DMS79 treated with DMSO at 0.1 percent for 48 hours (cell line): ENCODE data around the gene HSD3B2.

Source experiments
- DNase-seq: peaks from one replicate; lab custom pipeline; 2025; lab: John Stamatoyannopoulos, UW

The HSD3B2 gene

DNA sequence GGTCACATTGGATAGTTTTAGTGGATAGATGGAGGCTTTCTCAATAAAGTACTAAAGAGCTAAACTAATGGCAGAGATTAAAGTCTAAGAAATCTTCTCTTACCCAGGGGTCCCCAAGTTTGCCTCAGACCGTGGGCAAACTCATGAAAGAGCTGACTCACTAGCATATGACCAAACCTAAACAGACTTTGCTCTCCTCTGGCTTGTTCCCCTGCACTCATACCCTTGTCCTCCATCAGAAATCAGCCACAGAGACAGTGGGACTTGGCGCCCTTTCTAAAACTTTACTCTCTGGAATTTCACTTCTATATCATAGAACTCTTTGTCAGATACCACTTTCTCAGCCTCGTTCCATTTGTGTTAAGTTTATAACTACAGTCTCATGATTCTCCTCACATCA, 17.0 kb upstream of the HSD3B2 start:
- no peak for DNase-seq

GRCh38 chr1:119404736-119405135, 10.2 kb upstream of the HSD3B2 start:
- no peak for DNase-seq

DNA sequence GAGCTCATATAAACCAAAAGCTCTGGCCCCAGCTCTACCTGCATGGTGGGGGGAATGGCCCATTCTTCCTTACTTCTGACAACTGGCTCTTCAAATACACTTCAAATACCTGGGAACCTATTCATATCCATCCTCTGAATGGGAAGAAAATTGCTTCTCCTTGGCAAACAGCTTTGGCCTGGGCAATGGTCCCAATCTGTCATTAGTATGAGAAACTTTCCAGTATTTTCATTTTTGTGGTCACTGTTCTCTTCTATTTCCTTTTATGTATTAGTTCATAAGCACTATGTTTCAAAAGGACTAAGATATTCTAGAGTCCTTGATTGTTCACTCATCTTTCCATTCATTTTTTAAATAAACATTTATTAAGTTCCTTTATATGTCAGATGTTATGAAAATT, 5.2 kb upstream of the HSD3B2 start:
- DNase-seq: peak; percentile 34

- no peak for DNase-seq
Observed at GRCh38 chr1:119410961-119411360, 4.0 kb upstream of the HSD3B2 start.

DNA sequence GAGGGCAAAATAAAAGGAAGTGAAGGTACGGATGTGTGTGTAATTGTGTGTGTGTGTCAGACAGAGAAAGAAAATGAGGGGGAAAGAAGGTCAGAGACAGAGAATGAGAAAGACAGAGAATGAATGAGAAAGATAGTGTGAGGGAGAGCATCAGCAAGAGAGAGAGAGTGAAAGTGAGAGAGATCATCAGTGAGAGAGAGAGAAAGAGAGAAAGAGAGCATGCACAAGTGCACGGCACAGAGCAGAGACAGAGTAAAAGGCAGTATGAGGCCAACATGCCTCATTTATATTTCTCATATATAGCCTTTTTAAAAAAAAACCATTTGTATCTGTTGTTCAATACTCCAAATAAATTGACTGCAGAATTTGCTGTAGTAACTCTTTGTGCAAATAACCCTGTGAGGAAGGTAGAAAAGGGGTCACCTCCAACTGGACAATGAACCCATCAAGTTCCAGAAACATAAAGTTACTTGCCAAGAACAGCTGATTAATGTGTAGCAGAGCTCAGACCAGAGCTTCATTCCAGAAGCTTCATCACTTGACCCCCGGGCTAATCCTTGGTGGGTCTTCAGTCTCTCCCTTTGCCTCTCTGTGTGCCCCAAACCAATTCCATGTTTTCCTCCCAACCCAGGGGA, 1.2 kb downstream of the HSD3B2 start:
- DNase-seq: no peak

DNA sequence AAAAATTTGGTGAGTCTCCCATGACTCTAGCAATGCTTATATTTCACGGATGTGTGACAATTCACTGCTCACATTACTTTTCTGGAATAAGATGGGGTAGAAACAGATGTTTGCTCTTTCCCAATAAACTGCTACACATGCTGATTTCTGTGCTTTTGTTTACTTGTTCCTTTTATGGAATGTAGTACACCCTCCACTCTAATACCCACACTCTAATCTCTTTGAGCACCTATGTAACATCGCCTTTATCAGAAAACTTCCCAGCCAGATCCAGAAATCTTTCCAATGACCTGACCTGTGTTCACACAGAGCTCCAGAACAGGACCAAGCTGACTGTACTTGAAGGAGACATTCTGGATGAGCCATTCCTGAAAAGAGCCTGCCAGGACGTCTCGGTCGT, 4.2 kb downstream of the HSD3B2 start:
- no peak for DNase-seq

GRCh38 chr1:119420638-119421037, 5.7 kb downstream of the HSD3B2 start:
- DNase-seq: no peak

DNA sequence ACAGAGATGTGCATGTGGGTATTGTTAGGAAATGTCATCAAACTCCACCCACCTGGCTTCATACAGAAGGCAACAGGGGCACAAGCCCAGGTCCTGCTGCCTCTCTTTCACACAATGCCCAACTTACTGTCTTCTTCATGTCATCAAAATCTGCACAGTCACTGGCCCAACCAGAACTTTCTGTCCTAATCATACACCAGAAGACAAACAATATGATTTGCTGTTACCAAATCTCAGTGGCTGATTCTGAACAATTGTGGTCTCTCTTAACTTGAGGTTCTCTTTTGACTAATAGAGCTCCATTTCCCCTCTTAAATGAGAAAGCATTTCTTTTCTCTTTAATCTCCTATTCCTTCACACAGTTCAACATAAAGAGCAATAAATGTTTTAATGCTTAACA, 7.7 kb downstream of the HSD3B2 start:
- DNase-seq: no peak

DNA sequence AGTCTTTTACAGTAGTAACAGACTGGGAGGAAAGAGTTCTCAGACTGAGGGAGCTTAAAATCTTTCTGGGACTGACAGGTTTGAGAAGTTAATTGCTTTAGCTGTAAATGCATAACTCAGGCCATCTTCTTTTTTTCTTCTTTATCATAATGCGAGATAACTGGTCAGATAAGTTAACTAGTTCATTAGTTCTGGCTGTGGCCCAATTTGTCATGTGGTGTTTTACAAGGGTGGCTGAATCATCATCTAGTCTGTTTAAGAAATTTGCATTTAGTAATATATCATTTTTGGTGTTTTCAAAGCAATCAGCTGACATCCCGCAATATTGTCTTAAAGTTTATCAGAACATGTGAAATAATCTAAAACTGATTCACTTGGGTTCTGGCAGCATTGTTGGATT, 14.0 kb downstream of the HSD3B2 start:
- no peak for DNase-seq

DNA sequence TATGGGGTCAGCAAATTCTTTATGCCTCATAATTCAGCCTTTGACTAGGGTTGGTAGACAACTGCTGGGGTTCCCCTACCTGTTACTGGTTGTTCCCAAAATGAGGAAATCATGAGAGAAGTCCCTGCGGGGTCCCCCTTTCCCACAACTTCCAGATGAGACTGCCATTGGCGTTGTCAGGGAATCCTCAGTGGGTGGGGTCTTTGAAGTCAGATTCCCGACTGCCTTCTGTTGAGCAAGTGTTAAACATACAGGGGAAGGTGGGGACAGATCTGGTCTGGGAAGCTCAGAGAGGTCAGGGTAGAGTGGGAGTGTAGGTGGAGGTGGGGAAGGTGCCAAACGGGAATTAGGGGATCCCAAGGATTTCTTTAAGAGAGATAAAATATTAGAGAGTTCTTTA, 14.7 kb downstream of the HSD3B2 start:
- no peak for DNase-seq

- DNase-seq: no peak
Observed at GRCh38 chr1:119430486-119430885, 15.5 kb downstream of the HSD3B2 start.

GRCh38 chr1:119431836-119432235, 16.9 kb downstream of the HSD3B2 start:
- DNase-seq: no peak

GRCh38 chr1:119435052-119435451, 20.1 kb downstream of the HSD3B2 start:
- no peak for DNase-seq

- no peak for DNase-seq
Observed at GRCh38 chr1:119438761-119439160, 23.8 kb downstream of the HSD3B2 start.

- DNase-seq: no peak
Observed at GRCh38 chr1:119440721-119441307, 25.9 kb downstream of the HSD3B2 start.

DNA sequence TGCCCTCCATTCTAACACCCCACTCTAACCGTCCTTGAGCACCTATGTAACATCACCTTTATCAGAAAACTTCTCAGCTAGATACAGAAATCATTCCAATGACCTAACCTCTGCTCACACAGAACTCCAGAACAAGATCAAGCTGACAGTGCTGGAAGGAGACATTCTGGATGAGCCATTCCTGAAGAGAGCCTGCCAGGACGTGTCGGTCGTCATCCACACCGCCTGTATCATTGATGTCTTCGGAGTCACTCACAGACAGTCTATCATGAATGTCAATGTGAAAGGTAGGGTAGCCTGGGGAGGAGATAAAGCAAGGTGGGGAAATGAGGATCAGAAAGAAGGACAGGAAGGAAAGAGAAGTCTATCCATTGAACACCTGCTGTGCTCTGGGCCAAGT, 27.8 kb downstream of the HSD3B2 start:
- no peak for DNase-seq

DNA sequence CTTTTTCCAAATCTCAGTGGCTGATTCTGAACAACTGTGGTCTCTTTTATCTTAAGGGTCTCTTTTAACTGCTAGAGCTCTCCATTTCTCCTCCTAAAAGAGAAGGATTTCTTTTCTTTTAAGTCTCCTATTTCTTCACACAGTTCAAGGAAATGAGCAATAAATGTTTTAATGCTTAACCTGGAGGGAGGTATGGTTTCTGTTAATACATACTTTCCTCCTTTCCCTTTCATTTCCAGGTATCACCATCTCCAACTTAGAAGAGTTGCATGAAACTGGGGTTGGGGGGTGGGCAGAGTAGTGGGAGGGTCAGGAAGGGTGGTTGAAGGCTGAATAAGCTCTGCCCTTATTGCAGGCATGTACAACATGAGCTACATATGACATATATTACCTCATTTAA, 31.4 kb downstream of the HSD3B2 start:
- DNase-seq: no peak

DNA sequence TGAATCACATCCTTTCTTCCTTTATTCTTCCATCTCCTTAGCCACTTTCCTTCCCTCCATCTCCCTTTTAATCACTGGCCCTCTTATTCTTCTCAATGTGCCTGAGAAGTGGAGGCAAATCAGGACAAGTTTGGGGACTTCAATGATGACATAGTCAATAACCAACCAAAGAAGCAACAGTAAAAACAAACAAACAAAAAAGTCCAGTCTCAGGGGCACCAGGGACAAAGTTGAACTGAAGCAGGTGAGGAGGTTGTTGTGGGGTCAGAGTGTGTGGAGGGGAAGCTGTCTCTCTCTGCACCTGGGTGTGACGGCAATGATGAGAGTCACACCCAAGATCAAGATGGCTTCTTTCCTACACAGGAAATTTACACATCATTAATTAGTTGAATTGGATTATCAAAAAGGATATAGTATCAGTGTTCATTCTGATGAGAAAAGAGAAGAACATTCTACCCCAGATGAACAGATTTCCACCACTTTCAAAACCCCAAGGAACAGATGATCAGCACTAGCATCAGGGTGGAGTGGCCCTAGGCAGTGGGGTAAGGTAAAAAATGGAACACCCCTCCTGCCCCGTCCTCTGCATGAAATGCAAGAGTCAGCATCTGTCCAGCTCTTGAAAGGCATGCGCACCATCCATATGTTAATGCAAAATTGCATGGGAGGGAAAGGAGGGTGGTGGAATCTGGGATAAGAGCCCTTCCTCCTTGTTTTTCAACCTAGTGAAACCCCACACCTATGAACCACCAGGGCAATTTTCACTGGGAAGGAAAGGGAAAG, 32.6 kb downstream of the HSD3B2 start:
- no peak for DNase-seq

- DNase-seq: no peak
Observed at GRCh38 chr1:119448127-119448511, 33.2 kb downstream of the HSD3B2 start.

DNA sequence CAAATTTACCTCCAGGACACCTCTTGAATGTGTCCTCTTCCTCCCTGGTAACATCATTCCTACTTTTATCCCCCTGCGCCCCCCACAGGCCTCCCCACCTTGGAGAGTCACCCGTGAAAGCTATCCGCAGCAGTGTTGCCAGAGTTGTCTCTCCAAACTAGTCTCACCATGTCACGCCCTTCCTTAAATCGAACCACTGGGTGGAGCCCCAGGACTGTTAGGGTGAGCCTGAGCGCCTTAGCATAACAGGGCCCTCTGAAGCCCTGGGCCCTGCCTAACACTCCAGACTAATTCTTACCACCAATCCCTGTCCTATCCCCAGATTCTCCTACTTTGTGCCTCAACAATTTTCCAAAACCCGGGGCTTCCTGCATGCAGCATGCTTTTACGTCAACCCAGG, 35.0 kb downstream of the HSD3B2 start:
- no peak for DNase-seq

DNA sequence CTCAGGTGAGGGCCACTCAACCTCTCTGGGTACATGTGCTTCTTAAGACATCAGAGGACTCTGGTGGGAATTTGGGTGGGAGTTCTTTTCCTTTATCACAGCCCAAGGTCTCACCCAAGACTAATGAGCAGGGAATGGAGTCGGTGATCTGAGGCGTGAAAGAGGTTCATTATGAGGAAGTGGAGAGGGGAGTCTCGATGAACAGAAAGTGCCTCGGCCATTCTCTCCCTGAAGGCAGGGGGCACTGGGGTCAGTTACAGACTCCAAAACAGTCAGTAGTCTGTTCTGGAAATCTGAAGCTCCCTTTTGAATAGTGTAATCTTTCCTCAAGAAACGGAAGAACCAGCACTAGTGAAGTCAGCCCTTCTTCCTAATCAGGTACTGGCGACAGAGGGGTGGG, 36.2 kb downstream of the HSD3B2 start:
- no peak for DNase-seq

GRCh38 chr1:119452091-119452490, 37.1 kb downstream of the HSD3B2 start:
- no peak for DNase-seq

- peak; percentile 45 for DNase-seq
Observed at GRCh38 chr1:119453021-119453420, 38.1 kb downstream of the HSD3B2 start.

GRCh38 chr1:119462964-119463363, 48.0 kb downstream of the HSD3B2 start:
- no peak for DNase-seq
